Stomach (tissue), 9 donors: ENCODE measurements around the gene TPBGL. TPM values are rescaled to one million over a fixed set of nuclear protein-coding genes. Genes with fewer than 3 reads are reported as not detected.

Experiments
- DNase-seq, 2 donors: peaks; one replicate each; pipeline versions ENCODE4 v3.0.0 to v3.0.0-alpha.2; 2013 to 2019
- H3K27ac ChIP-seq, 5 donors: fragments of 200-600 bp in 4 of 5; sonication (generic) in 4 of 5; one replicate each; pipeline ENCODE4 v1.5.1; 2013 to 2019; ENCODE audit warnings: mild to moderate bottlenecking in 1 of 5, moderate library complexity in 1 of 5
- H3K27me3 ChIP-seq, 3 donors: fragments of 200-600 bp; sonication (generic); one replicate each; pipeline ENCODE4 v1.5.1; 2017 to 2019; ENCODE audit warnings: mixed run types in 1 of 3
- H3K36me3 ChIP-seq, 4 donors: fragments of 200-600 bp; sonication (generic); 1 replicate in 3 of 4; 2 replicates in 1 of 4; pipeline ENCODE4 v1.5.1; 2016 to 2019
- H3K4me1 ChIP-seq, 4 donors: fragments of 200-600 bp; sonication (generic); one replicate each; pipeline ENCODE4 v1.5.1; 2016 to 2019
- H3K4me3 ChIP-seq, 4 donors: fragments of 200-600 bp; sonication (generic) in 3 of 4; one replicate each; pipeline ENCODE4 v1.5.1; 2016 to 2019; ENCODE audit warnings: mild to moderate bottlenecking in 1 of 4
- H3K9me3 ChIP-seq, 4 donors: fragments of 200-600 bp; sonication (generic); one replicate each; pipeline ENCODE4 v1.5.1; 2016 to 2019
- CTCF ChIP-seq, 7 experiments: fragments of 450-650 bp in 4 of 7; fragments of 200-600 bp in 3 of 7; sonication (generic) in 3 of 7; IDR thresholded peaks; one replicate each; pipeline ENCODE4 v1.5.1; 2016 to 2019; ENCODE audit warnings: antibody characterized with exemption in 7 of 7, control low read depth in 2 of 7, mild to moderate bottlenecking in 1 of 7
- EP300 ChIP-seq: sonication (generic); formaldehyde crosslinking; IDR thresholded peaks from one replicate; pipeline ENCODE4 v1.6.1; 2017; ENCODE audit warnings: antibody characterized with exemption
- POLR2A ChIP-seq, 4 donors: fragments of 450-650 bp; IDR thresholded peaks; one replicate each; pipeline ENCODE4 v1.6.1; 2016; ENCODE audit warnings: antibody characterized with exemption in 4 of 4, control low read depth in 2 of 4, mild to moderate bottlenecking in 1 of 4, moderate library complexity in 1 of 4
- POLR2AphosphoS5 ChIP-seq, 3 donors: sonication (generic); formaldehyde crosslinking; IDR thresholded peaks; one replicate each; pipeline ENCODE4 v1.6.1; 2016; ENCODE audit warnings: antibody characterized with exemption in 3 of 3
- WGBS, 5 donors: extraction: QIAGEN DNeasy Blood & Tissue Kit in 3 of 5; methylation state at CpG; one replicate each; pipeline versions ENCODE4 v1.1.5 to v1.1.7; 2013 to 2018; 5-methylcytosine and 5-hydroxymethylcytosine counted together
- intact Hi-C: fragments of 100-400 bp; cut with DNase I; formaldehyde crosslinking; loops from one replicate; pipeline ENCODE4 v1.15.1; 2023; ENCODE audit warnings: low total_unique reads
- polyA plus RNA-seq, 3 donors: library from polyadenylated mRNA; stranded (reverse); fragments of 200-250 nt; gene quantifications; one replicate each; pipeline ENCODE4 v1.2.3, GENCODE V29; 2013
- total RNA-seq, 5 donors: library from RNA; depleted of rRNA; stranded (reverse); fragments of >200 nt; gene quantifications; one replicate each; pipeline versions ENCODE4 v1.1.0 to v1.2.3, GENCODE V29; 2014 to 2016
- donor health status: healthy with polysubstance abuse.
- donor health status: Bipolar disorder and iron deficiency.
- donor health status: healthy.

TPBGL gene
- total and polyA plus RNA-seq, 8 donors, result 0.13 to 1.2 TPM; not detected in 6

GRCh38 chr11:75283391-75283931, 42.9 kb downstream of the TPBGL start:
- WGBS, 5 donors, result 81 to 91% (median 82%) methylated on average over 12 to 16 of the region's 16 CpGs
- Histone ChIP-seq H3K4me3 (no peak overlapping the region), H3K9me3 (no peaks in the 10 kb centered on the region), H3K4me1 (peaks cover 5 to 29% (median 8%) of the 10 kb centered on the region in 4 donors), H3K36me3 (peaks cover 43 to 99% (median 98%) of the 10 kb centered on the region in 4 donors), H3K27me3 (no peaks in the 10 kb centered on the region), H3K27ac (no peak overlapping the region)
- no peak for TF ChIP-seq EP300
- no peak for TF ChIP-seq POLR2A (IDR thresholded peaks at IDR 0.05)
- no peak for TF ChIP-seq CTCF (IDR thresholded peaks at IDR 0.05)
- no peak for TF ChIP-seq POLR2AphosphoS5 (IDR thresholded peaks at IDR 0.05)
- DNase-seq, result peak in 1 of 2 donors; percentile 2
- intact Hi-C loops, result loop anchor here (5.0 to 10.0 kb wide), 2 partner anchors 99 to 251 kb away; no protein-coding TSS in a partner anchor

GRCh38 chr11:75285776-75286360, 45.3 kb downstream of the TPBGL start:
- intact Hi-C loops, result loop anchor here (10.0 kb wide), 1 partner anchor 249 kb away; no protein-coding TSS in a partner anchor
- H3K9me3 ChIP-seq, result no peaks in the 10 kb centered on the region

GRCh38 chr11:75286826-75287465, 46.4 kb downstream of the TPBGL start:
- intact Hi-C loops, result loop anchor here (10.0 kb wide), 1 partner anchor 248 kb away; no protein-coding TSS in a partner anchor
- no peak for TF ChIP-seq POLR2A (IDR thresholded peaks at IDR 0.05)
- no peak for TF ChIP-seq POLR2AphosphoS5 (IDR thresholded peaks at IDR 0.05)
- no peak for TF ChIP-seq CTCF (IDR thresholded peaks at IDR 0.05)
- TF ChIP-seq EP300, result no peak
- H3K36me3 ChIP-seq, result peaks cover 35 to 79% (median 79%) of the 10 kb centered on the region in 4 donors

More at GRCh38 chr11:75285776-75286360, 45.3 kb downstream of the TPBGL start:
- Histone ChIP-seq H3K27me3 (no peaks in the 10 kb centered on the region), H3K4me3 (no peak overlapping the region), H3K27ac (no peak overlapping the region), H3K4me1 (peaks cover under 1 to 38% (median 19%) of the 10 kb centered on the region in 4 donors), H3K36me3 (peaks cover 45 to 90% (median 89%) of the 10 kb centered on the region in 4 donors)
- no peak for DNase-seq
- WGBS, 5 donors, result 93 to 99% (median 94%) methylated on average over 4 to 5 of the region's 5 CpGs
- TF ChIP-seq POLR2AphosphoS5 (IDR thresholded peaks at IDR 0.05) (no peak), EP300 (no peak), CTCF (IDR thresholded peaks at IDR 0.05) (no peak), POLR2A (IDR thresholded peaks at IDR 0.05) (no peak)

GRCh38 chr11:75287579-75287978, 47.0 kb downstream of the TPBGL start:
- no peaks in the 10 kb centered on the region for H3K9me3 ChIP-seq
- 90 to 96% (median 93%) methylated on average over 17 of the region's 17 CpGs for WGBS, 5 donors
- intact Hi-C loops, result loop anchor here (10.0 kb wide), 1 partner anchor 247 kb away; no protein-coding TSS in a partner anchor
- peaks cover 0 to 44% (median 25%) of the 10 kb centered on the region in 4 donors for H3K4me1 ChIP-seq
- TF ChIP-seq EP300 (no peak), POLR2AphosphoS5 (IDR thresholded peaks at IDR 0.05) (no peak), CTCF (IDR thresholded peaks at IDR 0.05) (no peak), POLR2A (IDR thresholded peaks at IDR 0.05) (no peak)
- H3K36me3 ChIP-seq, result peaks cover 28 to 73% (median 72%) of the 10 kb centered on the region in 4 donors
- no peak for DNase-seq
- H3K27me3 ChIP-seq, result no peaks in the 10 kb centered on the region
- no peak overlapping the region for H3K27ac ChIP-seq
- H3K4me3 ChIP-seq, result no peak overlapping the region

More at GRCh38 chr11:75286826-75287465, 46.4 kb downstream of the TPBGL start:
- no peak overlapping the region for H3K27ac ChIP-seq
- peaks cover 0 to 38% (median 22%) of the 10 kb centered on the region in 4 donors for H3K4me1 ChIP-seq
- H3K9me3 ChIP-seq, result no peaks in the 10 kb centered on the region
- H3K27me3 ChIP-seq, result no peaks in the 10 kb centered on the region
- no peak overlapping the region for H3K4me3 ChIP-seq
- WGBS, 5 donors, result 76 to 84% (median 78%) methylated on average over 9 to 14 of the region's 14 CpGs
- DNase-seq, result no peak
